C1 segment of cervical spinal cord (tissue), 14 donors: Measurements from ENCODE around the gene THBS3.
"Not testable (repeated sequence)": the region's sequence is repeated elsewhere in the genome, so short reads cannot be mapped to it uniquely, and the experiment has no call there.

Experiments
- DNase-seq, 14 donors: peaks; one replicate each; lab custom pipeline; 2025; lab: John Stamatoyannopoulos, UW

The THBS3 gene

DNA sequence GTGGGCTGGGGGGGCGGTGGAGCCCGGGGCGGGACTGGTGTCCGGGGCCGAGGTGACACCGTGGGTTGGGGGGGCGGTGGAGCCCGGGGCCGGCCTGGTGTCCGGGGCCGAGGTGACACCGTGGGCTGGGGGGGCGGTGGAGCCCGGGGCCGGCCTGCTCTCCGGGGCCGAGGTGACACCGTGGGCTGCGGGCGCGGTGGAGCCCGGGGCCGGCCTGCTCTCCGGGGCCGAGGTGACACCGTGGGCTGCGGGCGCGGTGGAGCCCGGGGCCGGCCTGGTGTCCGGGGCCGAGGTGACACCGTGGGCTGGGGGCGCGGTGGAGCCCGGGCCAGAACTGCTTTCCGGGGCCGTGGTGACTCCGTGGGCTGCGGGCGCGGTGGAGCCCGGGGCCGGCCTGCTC lies 17.8 kb downstream of the THBS3 start:
- not testable (repeated sequence) for DNase-seq

DNA sequence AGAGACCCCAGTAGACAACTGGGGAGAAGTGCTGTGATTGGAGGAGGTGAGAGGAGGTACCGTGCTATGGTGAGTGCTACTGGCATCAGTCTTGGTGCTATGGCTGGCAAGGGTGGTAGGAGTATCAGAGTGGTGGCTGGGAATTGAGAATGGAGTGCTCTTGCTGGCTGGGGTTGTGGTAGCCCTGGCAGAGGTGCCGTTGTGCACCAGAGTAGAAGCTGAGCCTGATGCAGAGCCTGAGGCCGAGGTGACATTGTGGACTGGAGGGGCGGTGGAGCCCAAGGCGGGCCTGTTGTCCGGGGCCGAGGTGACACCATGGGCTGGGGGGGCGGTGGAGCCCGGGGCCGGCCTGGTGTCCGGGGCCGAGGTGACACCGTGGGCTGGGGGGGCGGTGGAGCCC lies 19.4 kb downstream of the THBS3 start:
- DNase-seq = no peak

DNA sequence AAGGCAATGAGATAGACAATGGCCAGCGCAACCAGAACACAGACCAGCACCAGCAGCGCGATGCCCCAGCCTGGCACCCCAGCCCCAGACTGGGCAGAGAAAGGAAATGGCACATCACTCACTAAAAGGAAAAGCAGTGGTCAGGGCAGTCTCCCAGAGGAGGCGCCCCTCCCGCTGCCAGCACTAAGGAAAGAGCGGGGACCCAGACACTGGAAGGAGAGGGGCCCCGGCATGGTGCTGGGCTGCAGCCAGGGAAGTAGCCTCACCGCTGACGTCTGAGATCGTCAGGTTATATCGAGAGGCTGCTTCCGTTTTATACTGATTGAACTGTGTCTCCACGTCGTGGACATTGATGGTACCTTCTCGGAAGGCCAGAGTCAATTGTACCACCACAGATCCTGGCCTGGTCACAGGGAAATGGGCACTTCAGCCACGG lies 20.2 kb downstream of the THBS3 start:
- no peak for DNase-seq

DNA sequence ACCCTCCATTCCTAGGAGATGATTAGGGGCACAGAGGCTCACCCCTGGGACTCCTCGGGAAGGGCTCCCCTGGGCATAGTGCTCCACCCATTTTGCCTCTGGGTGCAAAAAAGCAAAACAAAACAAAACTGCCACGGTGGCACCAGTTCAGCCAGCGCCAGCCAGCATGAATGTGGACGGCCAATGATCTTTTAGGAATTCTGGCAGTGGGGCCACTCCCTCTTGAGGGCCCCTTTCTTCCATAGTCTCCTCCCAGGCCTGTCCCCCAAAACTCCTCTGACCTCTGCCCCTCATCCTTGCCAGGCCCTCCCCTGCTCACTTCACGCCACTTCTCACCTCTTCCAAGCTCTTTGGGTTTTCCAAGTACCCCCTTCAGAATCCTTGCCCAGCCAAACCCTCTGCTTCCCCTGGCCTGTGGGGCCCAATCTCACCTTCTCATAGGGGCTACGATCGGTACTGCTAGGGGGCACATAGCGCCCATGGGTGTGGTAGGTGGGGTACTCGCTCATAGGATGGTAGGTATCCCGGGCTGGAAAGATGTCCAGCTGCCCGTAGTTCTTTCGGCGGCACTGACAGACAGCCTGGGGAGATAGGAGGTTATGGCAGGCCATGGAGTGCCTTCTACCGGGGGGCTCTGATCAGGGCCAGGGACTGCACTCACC lies 20.8 kb downstream of the THBS3 start:
- DNase-seq = no peak

DNA sequence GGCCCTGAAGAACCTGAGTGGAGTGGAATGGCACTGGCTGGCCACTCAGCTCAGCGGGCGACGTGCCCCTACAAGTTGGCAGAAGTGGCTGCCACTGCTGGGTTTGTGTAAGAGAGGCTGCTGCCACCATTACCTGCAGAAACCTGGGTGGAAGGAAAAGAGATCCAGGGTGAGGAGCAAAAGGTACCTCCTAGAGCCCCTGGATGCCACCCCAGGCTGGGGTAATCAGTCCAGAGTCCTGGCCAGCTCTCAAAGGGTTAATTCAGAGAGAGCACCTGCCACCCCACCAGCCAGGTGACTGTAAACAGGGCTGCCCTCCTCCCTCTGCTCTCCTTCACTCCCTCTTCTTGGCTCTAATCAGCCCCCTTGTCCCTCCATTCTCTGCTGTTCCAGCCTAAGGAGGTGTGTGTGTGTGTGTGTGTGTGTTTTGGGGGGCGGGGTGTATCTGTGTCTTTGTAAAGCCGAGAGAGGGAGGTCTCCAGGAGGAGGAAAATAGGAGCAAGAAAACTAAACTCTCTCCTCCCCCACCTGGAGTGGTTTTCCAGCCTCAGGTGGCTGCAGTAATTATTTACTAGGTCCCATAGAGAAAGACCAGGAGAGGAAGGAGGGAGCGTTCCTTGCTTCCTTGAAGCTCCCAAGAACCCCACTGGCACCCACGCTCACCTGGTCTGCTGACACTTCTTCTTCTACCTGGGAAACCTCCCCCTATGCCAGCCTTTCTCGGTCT lies 21.5 kb downstream of the THBS3 start:
- DNase-seq = no peak

DNA sequence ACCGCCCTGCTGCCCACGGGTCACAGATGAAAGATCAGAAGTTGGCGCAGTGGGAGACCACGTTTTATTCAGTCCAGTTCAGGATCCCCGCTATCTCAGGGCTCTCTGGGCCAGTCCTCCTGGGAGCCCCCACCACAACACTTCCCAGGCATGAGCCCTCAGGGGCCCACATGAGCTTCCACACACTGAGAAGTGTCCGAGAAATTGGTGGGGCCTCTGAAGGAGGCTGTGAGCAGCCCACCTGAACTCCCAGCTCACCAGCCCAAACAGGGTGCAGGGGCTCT lies 22.0 kb downstream of the THBS3 start:
- DNase-seq = no peak

DNA sequence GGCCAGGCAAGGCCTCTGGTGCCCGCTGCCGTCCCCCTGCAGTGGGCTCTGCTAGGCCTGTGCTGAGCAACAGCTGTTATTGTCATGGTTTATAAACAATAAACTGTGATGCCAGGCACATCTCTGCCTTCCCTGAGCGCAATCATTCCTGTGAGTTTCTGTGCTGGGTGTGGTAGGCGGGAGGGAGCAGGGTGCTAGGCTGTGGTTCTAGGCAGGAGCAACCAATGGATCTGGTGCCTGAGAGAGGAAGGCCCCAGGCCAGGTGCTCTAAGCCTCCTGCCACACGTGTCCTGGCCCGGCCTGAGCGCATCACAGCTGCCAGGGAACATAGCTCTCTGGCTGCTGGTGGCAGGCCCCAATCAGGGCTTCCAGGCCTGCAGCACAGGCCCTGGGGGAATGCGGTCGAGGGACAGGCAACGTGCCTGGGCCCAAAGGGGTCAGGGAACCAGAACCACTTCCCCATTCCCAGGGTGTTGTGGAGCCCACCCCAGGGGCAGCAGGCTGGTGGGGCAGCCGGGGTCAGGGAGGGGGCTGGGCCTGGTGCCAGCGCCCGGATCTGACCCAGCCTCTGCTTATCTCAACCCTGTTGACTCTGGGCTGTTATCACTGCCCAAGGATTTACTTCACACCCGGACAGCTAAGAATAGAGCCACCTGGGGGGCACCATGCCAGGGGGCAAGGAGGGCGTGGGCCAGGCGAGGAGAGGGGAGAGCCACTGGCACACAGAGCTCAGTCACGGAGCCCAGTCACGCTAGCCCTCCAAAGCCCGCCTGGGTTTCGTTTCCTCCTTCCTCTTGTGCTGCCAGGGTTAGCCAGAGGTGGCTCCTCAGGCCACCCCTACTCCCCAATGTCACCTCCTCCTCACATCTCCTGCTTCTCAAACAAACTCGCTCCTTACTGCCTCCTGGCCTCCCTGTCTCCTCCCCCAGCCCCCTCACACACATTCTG lies 22.6 kb downstream of the THBS3 start:
- peak in 1 of 14 donors; percentile 43 for DNase-seq

DNA sequence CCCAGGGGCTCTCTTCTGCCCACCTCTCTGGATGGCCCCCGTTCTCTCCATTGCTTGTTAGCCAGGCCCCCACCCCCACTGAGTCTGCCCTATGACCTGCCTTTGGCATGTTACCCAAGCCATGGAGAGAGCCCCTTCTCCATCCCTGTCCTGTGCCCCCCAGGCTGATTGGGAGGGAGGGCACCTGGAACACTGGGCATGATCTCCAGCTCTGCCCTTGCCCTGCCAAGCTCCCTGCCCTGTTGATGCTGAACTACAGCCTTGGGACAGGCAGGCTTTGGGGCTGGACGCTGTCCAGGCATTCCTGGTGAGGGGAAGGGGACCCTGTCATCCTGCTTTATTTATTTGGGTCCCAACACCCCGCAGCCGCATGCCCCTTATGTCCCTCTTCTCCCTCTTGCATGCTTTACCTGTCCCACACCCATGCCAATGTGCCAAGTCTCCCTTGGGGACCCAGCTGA lies 23.3 kb downstream of the THBS3 start:
- DNase-seq = no peak

DNA sequence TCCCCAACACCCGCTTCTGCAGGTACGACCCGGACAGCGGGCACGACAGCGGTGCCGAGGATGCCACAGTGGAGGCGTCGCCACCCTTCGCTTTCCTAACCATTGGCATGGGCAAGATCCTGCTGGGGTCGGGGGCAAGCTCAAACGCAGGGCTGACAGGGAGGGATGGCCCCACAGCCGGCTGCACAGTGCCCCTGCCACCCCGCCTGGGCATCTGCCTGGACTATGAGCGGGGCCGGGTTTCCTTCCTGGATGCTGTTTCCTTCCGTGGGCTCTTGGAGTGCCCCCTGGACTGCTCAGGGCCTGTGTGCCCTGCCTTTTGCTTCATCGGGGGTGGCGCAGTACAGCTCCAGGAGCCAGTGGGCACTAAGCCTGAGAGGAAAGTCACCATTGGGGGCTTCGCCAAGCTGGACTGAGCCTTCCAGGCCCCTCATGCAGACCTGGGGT lies 23.9 kb downstream of the THBS3 start:
- no peak for DNase-seq

DNA sequence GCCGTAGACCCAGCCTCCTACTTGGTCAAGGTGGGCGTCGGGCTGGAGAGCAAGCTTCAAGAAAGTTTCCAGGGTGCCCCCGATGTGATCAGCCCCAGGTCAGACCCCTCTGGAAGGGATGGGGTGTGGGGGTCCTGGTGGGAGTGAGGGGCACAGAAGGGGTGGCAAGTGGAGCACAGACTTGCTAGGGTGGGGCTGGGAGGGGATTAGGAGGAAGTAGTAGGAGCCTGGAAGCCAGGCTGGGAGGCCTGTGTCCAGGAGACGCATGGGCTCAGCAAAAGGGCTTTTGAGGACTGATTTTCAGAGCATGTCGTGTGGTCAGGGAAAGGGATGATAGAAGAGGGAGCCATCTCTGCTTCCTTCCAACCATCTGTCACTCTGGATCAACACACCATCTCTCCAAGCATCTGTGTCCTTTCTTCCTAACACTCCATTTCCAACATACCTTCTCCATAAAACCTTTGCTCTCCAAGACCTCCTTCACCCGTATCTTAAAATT lies 25.6 kb downstream of the THBS3 start:
- no peak for DNase-seq

DNA sequence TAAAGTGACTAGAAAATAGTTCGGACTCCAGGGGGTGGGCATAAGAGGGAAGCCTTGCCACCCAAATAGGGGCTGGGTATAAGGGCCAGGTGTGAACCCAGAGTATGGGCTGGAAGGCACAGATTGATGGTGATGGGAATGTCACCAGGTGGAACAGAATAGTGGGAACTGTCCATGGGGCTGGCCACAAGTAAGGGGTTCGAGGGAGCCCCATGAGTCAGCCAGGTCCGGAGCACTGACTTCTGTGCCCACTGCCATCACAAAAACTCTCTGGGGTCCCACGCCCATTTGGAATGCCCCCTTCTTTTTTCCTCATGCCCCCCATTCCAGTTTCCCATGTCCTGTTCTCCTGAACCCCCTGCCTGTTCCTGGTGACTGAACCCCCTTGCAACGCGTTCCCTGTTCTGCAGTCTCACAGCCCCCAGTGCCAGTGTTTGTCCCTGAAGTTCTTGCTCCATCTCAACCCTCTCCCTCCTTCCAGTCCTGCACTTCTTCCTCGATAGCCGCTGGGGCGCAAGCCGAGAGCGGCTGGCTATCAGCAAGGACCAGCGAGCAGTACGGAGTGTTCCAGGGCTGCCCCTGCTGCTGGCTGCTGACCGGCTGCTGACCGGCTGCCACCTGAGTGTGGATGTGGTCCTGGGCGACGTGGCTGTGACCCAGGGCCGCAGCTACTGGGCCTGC lies 26.2 kb downstream of the THBS3 start:
- no peak for DNase-seq

DNA sequence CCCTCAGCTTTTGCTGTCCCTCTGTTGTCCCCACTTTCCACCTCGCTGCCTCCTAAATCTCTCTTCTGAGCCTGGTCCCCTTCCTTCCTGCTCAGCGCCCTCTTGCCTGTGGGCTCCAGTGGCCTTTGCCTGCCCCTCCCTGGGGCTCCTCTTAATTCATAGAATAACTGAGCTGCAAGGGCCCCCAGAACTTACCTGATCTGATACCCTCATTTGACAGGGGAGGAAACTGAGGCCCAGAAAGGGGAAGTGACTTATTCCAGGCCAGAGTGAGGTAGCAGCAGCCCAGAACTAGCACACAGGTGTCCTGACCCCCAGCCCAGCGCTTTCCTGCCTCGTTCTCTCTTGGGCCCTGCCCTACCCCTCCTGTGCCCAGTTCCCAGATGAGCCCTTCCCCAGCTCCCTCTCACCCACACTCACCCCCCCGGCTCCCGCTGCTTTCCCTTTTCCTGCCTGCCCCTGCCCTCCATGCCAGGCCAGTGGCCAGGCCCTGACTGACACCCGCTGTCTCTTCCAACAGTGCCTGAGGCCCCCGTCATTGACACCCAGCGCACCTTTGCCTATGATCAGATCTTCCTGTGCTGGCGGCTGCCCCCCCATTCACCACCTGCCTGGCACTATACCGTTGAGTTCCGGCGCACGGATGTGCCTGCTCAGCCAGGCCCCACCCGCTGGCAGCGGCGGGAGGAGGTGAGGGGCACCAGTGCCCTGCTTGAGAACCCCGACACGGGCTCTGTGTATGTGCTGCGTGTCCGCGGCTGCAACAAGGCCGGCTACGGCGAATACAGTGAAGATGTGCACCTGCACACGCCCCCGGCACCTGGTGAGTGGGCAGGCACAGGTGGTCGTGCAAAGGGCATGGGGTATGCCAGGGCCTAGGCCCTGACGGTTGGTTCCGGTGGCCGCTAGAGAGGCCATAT lies 28.3 kb downstream of the THBS3 start:
- no peak for DNase-seq

DNA sequence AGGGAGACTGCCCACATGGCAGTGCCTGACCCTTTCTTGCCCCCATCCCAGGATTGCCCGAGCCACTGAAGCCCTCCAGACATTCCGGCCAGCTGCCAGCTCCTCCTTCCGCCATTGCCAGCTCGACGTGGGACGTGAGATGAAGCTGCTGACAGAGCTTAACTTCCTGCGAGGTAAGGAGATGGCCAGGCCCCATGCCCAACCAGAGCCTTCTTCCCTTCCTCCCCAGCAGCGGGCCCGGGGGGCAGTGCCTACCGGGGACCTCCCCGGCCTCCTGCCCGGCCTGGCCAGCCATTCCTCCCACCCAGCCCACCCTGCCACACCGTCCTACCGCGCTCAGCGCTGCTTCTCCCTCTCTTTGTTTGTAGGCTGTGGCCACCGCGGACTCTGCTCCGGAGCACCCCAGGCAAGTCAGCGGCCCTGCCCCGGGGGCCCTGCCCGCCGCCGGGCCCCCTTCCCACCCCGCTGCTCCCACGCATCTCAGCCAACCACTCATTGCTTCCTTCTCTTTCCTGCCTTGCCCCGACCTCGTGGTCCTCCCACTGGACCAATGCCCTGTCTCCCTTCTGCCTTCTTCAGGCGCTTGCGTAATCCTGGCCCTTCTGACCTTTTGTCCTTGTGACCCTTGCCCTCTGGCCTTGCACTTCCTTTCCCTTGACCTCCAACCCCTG lies 29.1 kb downstream of the THBS3 start:
- no peak for DNase-seq

DNA sequence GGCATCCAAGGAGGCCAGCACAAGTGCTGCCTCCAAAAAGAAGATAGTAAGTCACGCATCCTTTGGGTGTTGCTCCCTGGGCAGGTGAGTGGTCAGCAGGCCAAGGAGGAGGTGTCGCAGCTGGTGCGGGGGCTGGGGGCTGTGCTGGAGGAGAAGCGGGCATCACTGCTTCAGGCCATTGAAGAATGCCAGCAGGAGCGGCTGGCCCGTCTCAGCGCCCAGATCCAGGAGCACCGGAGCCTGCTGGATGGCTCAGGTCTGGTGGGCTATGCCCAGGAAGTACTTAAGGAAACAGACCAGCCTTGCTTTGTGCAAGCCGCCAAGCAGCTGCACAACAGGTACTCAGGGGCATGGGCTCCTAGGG lies 29.8 kb downstream of the THBS3 start:
- no peak for DNase-seq

DNA sequence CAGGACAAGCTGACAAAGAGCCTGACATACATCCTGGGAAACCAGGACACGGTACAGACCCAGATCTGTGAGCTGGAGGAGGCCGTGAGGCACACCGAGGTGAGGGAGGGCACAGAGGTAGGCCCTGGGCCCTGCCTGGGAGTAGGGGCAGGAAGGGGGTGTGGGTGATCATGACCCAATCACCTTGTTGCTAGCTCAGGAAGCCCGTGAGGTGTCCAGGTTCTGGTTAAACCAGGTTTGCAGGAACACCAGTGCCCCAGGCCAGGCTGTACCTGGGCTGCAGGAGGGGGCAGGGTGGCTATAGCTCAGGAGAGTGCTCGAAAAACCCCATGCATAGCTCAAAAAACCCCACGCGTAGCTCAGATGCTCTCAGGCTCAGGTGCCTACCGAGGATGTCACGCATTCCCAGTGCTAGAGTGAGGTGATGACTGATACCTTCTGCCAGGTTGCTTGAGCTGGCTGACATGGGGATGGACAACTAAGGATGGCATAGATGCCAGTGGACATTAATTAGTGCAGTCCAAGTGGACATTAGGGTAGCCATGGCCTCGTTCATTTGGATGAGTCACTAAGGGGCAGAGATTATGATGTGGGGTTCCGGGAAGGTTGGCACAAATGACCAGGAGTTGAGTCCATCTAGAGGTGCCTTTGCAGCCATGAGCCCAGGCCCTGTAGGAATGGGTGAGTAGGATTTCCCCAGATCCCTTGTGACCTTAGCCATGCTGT lies 30.3 kb downstream of the THBS3 start:
- no peak for DNase-seq

DNA sequence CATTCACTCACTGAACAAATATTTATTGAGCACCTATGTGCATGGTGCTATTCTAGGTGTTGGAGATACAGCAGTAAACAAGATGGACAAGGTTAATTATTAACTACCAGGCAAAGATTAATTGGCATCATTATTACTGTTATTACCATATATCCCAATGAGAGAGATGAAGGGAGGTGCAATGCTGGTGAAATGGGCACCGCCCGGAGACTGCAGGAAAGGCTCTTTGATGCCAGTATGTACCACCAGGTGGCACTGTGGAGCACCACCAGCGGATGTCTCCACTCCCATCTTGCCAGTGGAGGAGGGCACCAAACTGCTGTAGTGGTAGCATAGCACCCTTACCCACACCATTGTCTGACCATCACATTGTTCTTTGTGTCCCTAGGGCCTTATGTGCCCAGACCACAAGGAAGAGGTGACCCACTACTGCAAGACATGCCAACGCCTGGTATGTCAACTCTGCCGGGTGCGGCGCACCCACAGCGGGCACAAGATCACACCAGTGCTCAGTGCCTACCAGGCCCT lies 31.1 kb downstream of the THBS3 start:
- DNase-seq = peak in 11 of 14 donors; percentile 30 to 77 (median 64)

DNA sequence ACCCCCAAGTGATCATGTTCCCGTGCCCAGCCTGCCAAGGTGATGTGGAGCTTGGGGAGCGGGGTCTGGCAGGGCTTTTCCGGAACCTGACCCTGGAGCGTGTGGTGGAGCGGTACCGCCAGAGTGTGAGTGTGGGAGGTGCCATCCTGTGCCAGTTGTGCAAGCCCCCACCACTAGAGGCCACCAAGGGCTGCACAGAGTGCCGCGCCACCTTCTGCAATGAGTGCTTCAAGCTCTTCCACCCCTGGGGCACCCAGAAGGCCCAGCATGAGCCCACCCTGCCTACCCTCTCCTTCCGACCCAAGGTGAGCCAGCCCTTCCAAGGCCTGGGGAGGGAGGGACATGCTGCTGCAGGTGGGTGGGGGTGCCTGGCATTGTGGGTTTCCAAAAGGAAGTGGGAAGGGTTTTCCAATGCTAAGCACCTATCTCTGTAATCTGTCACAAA lies 31.7 kb downstream of the THBS3 start:
- no peak for DNase-seq

DNA sequence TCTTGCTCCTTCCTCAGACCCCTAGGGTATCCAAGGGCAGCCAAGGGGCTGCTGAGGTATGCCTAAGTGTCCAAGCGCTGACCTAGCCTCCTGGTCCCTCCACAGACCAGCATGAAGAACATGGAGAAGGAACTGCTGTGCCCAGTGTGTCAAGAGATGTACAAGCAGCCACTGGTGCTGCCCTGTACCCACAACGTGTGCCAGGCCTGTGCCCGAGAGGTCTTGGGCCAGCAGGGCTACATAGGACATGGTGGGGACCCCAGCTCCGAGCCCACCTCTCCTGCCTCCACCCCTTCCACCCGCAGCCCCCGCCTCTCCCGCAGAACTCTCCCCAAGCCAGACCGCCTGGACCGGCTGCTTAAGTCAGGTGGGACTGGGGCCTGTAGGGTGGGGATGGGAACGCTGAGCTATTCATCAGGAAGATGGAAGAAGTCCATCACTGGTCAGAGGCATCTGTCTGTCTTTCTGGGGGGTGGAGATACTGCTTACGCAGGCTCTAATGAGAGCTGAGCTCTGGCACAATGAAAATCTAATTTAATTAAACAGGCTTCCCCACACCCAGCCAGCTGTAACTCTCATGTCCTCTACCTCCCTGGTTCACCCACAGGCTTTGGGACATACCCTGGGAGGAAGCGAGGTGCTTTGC lies 32.3 kb downstream of the THBS3 start:
- DNase-seq = peak in 1 of 14 donors; percentile 27
